Measurements from ENCODE around the gene HBE1. TPM values are rescaled to one million over a fixed set of nuclear protein-coding genes. Genes with fewer than 3 reads are reported as not detected.
A peak's percentile ranks its signal among the peaks of the same experiment; 100 is the strongest.

Gene HBE1
- total and polyA plus RNA-seq, 9 of the 15 experiments (the other 6 are each of a cell fraction or from before 2014, with no cell fraction given) = 612 to 10,250 (median 2,181) TPM

GRCh38 chr11:5284637-5285036, 14.9 kb upstream of the HBE1 start (continued):
- TF ChIP-seq E2F5 (CRISPR knock-in tag; IDR thresholded peaks at IDR 0.05) (no peak), GTF2F1 (IDR thresholded peaks at IDR 0.05; ENCODE audit: low read depth, low read length) (no peak), RBM34 (IDR thresholded peaks at IDR 0.05; ENCODE audit: borderline replicate concordance, insufficient read depth, low read length) (no peak), MCM3 (IDR thresholded peaks at IDR 0.05) (no peak), POLR2B (IDR thresholded peaks at IDR 0.05; ENCODE audit: low read depth, partially characterized antibody) (no peak), ELF4 (CRISPR knock-in tag; IDR thresholded peaks at IDR 0.05) (no peak; the same call in 1 of the 2 replicates), MGA (IDR thresholded peaks at IDR 0.05) (no peak), CXXC5 (CRISPR knock-in tag; IDR thresholded peaks at IDR 0.05) (peak; percentile 40; the same call in 1 of the 2 replicates), PHF20 (IDR thresholded peaks at IDR 0.05; ENCODE audit: partially characterized antibody) (no peak), SOX6 (IDR thresholded peaks at IDR 0.05) (no peak; the same call in 1 of the 2 replicates), HNRNPUL1 (IDR thresholded peaks at IDR 0.05; ENCODE audit: low read length) (no peak), ZNF431 (CRISPR knock-in tag; IDR thresholded peaks at IDR 0.05) (no peak), AFF1 (IDR thresholded peaks at IDR 0.05; ENCODE audit: low read depth in 1 of 2, partially characterized antibody in 2 of 2) (no peak)

All from K562 (cell line).